Progenitor cell of endocrine pancreas (in vitro differentiated cells): ENCODE measurements around the gene KRT23. TPM values are rescaled to one million over a fixed set of nuclear protein-coding genes. Genes with fewer than 3 reads are reported as not detected.
A peak's percentile ranks its signal among the peaks of the same experiment; 100 is the strongest.

Source experiments
- DNase-seq: peaks from one replicate; pipeline ENCODE4 v3.0.0; 2021; ENCODE audit warnings: low spot score; ENCODE audit not compliant: unreplicated experiment
- H3K27ac Mint-ChIP-seq: 2 replicates; pipeline ENCODE4 v1.8.0; 2021; ENCODE audit warnings: mild to moderate bottlenecking, moderate library complexity, mixed read lengths
- H3K27me3 Mint-ChIP-seq: 2 replicates; pipeline ENCODE4 v1.8.0; 2021; ENCODE audit warnings: mixed read lengths
- H3K36me3 Mint-ChIP-seq: 2 replicates; pipeline ENCODE4 v1.8.0; 2022; ENCODE audit warnings: mixed read lengths; ENCODE audit not compliant: insufficient read depth
- H3K4me1 Mint-ChIP-seq: 2 replicates; pipeline ENCODE4 v1.8.0; 2021; ENCODE audit warnings: low read depth, mixed read lengths
- H3K4me3 Mint-ChIP-seq: 2 replicates; pipeline ENCODE4 v1.8.0; 2021; ENCODE audit warnings: low read depth, mild to moderate bottlenecking, moderate library complexity, mixed read lengths
- H3K9me3 Mint-ChIP-seq: 2 replicates; pipeline ENCODE4 v1.8.0; 2021; ENCODE audit warnings: low read depth, mixed read lengths
- total RNA-seq: library from RNA; stranded (reverse); gene quantifications from 2 replicates; pipeline ENCODE4 v1.2.1, GENCODE V29; 2021
- TF ChIP-seq, protein P1 (sequence below): fragments of 200-600 bp; sonication (generic); IDR thresholded peaks from one replicate; pipeline ENCODE4 v1.5.0; 2021; ENCODE audit warnings: antibody characterized with exemption, mild to moderate bottlenecking; ENCODE audit not compliant: unreplicated experiment

Gene KRT23
- total RNA-seq, 1 donor from 2014 or later = 2.1 TPM

DNA sequence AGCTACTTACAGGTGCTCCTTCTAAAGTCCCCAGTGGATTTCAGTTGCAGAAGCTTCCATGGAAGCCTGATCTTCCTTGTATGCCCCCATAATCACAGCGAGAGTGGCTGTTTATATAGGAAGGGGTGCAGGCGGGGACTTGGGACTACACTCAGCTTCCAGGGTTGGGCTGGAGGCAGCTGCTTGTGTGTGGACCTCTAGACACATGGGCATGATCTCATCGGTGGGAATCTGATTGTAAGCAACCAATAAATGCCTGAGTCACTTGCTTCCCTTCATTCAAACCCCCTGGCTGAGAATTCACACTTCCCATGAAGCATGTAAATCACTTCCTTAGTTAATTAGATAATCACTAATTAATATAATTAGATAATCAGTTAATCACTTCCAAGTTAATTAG, 51.4 kb downstream of the KRT23 start:
- peaks cover 3% of the 10 kb centered on the region for H3K27me3 Mint-ChIP-seq

DNA sequence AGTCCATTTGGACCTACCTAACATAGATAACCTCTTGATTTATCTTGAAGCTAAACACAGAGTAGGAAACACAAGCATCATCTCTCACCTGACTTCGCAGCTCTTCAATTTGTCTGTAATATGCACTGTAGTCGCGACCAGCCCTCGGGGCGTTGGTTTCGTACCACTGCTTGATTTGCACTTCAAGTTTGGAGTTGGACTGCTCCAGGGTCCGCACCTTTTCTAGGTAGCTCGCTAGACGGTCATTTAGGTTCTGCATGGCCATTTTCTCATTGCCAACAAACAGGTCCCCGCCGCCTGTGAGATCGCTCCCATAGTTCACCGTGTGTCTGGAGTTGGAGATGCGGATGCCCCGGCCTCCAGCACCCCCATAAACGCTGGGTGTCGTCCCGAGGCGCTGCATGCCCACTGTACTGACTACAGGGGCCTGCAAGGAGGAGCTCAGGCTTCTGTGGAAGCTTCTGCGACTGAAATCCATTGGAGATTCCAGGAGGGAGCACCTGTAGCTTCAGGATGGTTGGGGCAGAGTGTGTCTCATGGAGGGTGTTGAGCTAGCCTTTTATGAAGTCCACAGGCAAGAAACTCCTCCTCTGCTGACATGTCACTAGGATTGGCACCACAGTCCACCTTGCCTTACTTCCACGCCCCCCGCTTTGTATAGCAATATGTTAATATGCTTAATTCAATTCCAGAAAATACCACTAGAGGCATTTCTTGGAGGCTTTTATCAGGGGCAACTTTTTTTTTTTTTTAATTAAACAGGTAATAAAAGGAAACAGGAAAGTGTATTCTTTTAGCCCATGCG, 52.5 kb downstream of the KRT23 start, which contains the start of gene KRT20:
KRT20 (minus strand) TSS at position 535 of the 805 bp plus-strand sequence; CDS start at position 478, 57 bp downstream.
- Mint-ChIP-seq H3K27ac (no peak within 1 kb of the TSS), H3K4me3 (no peak within 1 kb of the TSS), H3K9me3 (no peaks in the 10 kb centered on the region), H3K36me3 (no peaks in the 10 kb centered on the region), H3K4me1 (peaks cover 1% of the 10 kb centered on the region), H3K27me3 (peaks cover 3% of the 10 kb centered on the region)
- TF ChIP-seq, protein P1, sequence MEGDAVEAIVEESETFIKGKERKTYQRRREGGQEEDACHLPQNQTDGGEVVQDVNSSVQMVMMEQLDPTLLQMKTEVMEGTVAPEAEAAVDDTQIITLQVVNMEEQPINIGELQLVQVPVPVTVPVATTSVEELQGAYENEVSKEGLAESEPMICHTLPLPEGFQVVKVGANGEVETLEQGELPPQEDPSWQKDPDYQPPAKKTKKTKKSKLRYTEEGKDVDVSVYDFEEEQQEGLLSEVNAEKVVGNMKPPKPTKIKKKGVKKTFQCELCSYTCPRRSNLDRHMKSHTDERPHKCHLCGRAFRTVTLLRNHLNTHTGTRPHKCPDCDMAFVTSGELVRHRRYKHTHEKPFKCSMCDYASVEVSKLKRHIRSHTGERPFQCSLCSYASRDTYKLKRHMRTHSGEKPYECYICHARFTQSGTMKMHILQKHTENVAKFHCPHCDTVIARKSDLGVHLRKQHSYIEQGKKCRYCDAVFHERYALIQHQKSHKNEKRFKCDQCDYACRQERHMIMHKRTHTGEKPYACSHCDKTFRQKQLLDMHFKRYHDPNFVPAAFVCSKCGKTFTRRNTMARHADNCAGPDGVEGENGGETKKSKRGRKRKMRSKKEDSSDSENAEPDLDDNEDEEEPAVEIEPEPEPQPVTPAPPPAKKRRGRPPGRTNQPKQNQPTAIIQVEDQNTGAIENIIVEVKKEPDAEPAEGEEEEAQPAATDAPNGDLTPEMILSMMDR = peak; percentile 24
- no peak for DNase-seq

More for the DNA sequence above, 51.4 kb downstream of the KRT23 start:
- TF ChIP-seq, protein P1 = no peak
- no peaks in the 10 kb centered on the region for H3K9me3 Mint-ChIP-seq
- H3K27ac Mint-ChIP-seq = no peak overlapping the region
- no peak overlapping the region for H3K4me3 Mint-ChIP-seq
- no peak for DNase-seq
- H3K4me1 Mint-ChIP-seq = peaks cover 1% of the 10 kb centered on the region
- H3K36me3 Mint-ChIP-seq = no peaks in the 10 kb centered on the region

DNA sequence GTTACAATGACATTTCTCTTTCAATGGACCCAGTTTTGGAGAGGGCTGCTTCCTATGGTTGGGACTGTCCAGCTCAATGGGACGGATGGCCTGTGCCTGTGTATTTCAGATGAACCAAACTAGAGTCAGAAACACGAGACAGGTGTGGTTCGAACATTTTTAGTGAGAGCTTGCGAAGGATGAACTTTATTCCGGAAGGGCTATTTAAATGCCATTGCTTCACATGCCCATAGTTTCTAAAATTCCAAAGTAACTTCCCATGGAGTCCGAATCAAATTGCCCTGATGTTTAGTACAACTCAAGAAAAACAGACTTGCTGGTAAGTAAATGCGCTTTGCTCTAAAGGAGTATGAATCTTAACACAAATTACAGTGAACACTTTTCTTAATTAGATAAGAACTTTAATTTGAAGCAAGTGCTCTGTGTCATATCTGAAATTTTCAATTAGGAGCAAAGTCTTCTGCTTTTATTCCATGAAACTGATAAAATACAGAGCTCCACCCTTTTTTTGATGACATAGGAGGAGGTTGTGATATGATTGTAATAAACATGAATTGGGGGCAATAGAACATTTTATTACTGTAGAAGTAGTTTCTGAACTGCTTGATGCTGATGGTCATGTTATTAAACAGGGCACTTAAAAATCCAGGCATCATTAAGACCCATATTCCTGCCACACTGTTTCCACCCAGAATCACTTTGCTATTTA, 53.7 kb downstream of the KRT23 start:
- no peak for DNase-seq
- no peaks in the 10 kb centered on the region for H3K36me3 Mint-ChIP-seq
- peaks cover 1% of the 10 kb centered on the region for H3K4me1 Mint-ChIP-seq
- no peak overlapping the region for H3K4me3 Mint-ChIP-seq
- no peaks in the 10 kb centered on the region for H3K9me3 Mint-ChIP-seq
- peaks cover 3% of the 10 kb centered on the region for H3K27me3 Mint-ChIP-seq
- no peak overlapping the region for H3K27ac Mint-ChIP-seq
- TF ChIP-seq, protein P1 = no peak

GRCh38 chr17:40883031-40883430, 54.4 kb downstream of the KRT23 start:
- Mint-ChIP-seq H3K27me3 (no peaks in the 10 kb centered on the region), H3K4me3 (no peak overlapping the region), H3K27ac (no peak overlapping the region), H3K4me1 (no peaks in the 10 kb centered on the region), H3K36me3 (no peaks in the 10 kb centered on the region), H3K9me3 (no peaks in the 10 kb centered on the region)
- DNase-seq = no peak
- TF ChIP-seq, protein P1 = no peak

DNA sequence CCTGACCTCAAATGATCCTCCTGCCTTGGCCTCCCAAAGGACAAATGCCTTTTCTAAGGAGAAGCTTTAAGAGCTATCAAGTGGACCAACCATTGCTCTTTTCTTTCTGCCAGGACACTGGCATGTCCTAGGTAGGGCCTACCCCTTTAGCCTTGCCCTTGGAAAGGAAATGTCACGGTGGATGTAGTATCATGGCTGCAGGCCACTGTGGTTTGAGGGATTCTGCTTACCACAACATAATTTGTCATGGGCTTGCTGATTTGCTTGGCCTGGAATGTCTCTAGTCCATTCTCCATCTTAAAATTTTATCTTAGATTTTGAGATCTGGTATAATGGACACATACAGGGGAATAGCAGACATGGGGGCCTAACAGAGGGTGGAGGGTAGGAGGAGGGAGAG, 58.4 kb downstream of the KRT23 start:
- H3K27me3 Mint-ChIP-seq = no peaks in the 10 kb centered on the region
- H3K27ac Mint-ChIP-seq = no peak overlapping the region
- no peaks in the 10 kb centered on the region for H3K36me3 Mint-ChIP-seq
- H3K4me3 Mint-ChIP-seq = no peak overlapping the region
- H3K9me3 Mint-ChIP-seq = no peaks in the 10 kb centered on the region
- H3K4me1 Mint-ChIP-seq = no peaks in the 10 kb centered on the region
- DNase-seq = no peak
- TF ChIP-seq, protein P1 = no peak
